Effector memory CD8-positive, alpha-beta T cell (primary cell): ENCODE data around the gene SFI1.

Experiments
- ATAC-seq: fragments of 150-1000 bp; cut with Tn5 transposase; replicated peaks from 2 replicates; pipeline ENCODE4 v1.10.0; 2021; ENCODE audit warnings: mild to moderate bottlenecking, moderate library complexity
- DNase-seq, 3 experiments: peaks; one replicate each; pipeline ENCODE4 v3.0.0; 2021
- H3K27ac Mint-ChIP-seq, 2 donors: one replicate each; pipeline ENCODE4 v1.8.0; 2022; ENCODE audit warnings: mild to moderate bottlenecking in 2 of 2, mixed read lengths in 2 of 2, moderate library complexity in 2 of 2
- H3K27me3 Mint-ChIP-seq, 2 donors: one replicate each; pipeline ENCODE4 v1.8.0; 2022; ENCODE audit warnings: mixed read lengths in 2 of 2
- H3K36me3 Mint-ChIP-seq: one replicate; pipeline ENCODE4 v1.8.0; 2022; ENCODE audit warnings: mild to moderate bottlenecking, moderate library complexity, mixed read lengths; ENCODE audit not compliant: insufficient read depth
- H3K4me1 Mint-ChIP-seq, 2 donors: one replicate each; pipeline ENCODE4 v1.8.0; 2022; ENCODE audit warnings: low read depth in 2 of 2, mixed read lengths in 2 of 2
- H3K4me3 Mint-ChIP-seq, 2 donors: one replicate each; pipeline ENCODE4 v1.8.0; 2022; ENCODE audit warnings: mild to moderate bottlenecking in 2 of 2, mixed read lengths in 2 of 2, moderate library complexity in 2 of 2
- H3K9me3 Mint-ChIP-seq, 2 donors: one replicate each; pipeline ENCODE4 v1.8.0; 2022; ENCODE audit warnings: mixed read lengths in 2 of 2

The SFI1 gene

GRCh38 chr22:31625257-31625640, 128.9 kb downstream of the SFI1 start:
- Mint-ChIP-seq H3K4me1 (peaks cover 42 to 47% of the 10 kb centered on the region in 2 donors), H3K9me3 (no peaks in the 10 kb centered on the region), H3K27me3 (no peaks in the 10 kb centered on the region), H3K4me3 (no peak overlapping the region), H3K36me3 (peaks cover 32% of the 10 kb centered on the region), H3K27ac (peak overlapping the region; percentile 62 to 91)
- DNase-seq: no peak
- ATAC-seq: no peak

DNA sequence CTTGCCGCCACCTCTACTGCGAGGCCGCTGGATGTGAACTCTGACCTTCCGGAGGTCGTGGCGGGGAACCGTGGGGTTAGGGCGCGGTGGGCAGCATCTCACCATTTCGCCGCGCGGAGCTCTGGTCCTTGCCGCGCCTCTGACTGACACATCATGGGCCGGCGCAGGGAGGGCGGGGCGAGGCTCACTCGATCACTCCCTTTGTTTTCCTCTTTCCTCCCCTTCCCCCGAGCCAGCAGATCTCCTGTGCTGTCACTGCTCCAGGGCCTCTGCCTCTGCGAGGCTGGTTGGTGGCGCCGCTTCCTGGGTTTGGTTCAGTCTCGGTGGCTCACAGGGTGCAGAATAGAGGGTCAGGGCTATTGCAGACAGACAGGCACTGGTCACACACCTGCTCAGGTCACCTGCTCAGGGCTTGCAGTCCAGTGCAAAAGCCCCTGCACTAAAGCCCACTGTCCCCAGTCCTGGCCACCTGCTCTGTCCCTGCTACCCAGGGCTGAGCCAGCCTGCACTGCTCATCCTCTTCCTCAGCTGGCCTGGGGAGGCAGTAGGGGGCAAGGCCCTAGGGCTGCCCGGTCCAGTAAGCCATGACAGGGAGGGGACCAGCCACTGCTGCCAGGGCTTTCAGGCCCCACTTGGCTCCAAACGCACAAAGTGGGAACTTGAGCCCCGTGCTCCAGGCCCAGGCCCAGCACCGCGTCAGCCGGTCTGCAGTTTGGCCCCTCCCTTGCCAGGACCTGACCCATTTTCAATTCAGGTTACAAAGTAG, 129.5 kb downstream of the SFI1 start:
- ATAC-seq (no peak), DNase-seq (no peak)
- Mint-ChIP-seq H3K27me3 (no peaks in the 10 kb centered on the region), H3K4me3 (peak overlapping the region in 1 of 2 donors; percentile 6), H3K4me1 (peaks cover 43 to 47% of the 10 kb centered on the region in 2 donors), H3K9me3 (no peaks in the 10 kb centered on the region), H3K36me3 (peaks cover 29% of the 10 kb centered on the region), H3K27ac (peak overlapping the region; percentile 90 to 91)

DNA sequence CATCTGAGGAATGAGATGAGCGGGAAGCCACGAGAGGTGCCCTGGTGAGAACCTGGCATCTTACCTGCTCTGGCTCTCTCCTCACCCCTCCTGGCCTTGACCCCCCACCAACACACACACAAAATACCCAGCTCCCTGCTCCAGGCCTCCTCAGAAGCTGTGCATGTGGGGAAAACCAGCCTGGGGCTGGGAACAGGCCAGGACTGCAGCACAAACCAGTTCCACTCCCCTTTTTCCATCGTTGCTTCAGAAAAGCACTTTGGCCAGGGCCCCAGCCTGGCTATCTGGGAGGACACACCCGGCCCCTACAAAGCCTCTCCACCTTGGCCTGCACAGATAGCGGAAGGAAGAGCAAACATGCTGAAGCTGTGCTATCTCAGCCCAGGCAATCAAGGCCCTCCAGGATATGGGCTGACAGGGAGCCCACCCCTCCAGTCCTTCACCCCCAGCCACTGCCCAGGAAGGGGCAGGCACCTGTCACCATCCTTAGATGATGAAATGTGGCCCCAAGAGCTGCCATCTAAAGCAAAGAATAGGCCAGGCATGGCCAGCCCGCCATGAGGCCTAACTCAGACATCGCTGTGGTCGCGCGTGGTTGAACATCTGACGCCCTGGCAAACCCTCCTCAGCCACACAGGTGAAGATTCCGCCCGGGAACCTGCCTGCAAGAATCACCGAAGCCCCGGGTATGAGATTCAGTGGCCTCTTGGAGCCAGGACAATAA, 130.3 kb downstream of the SFI1 start:
- Mint-ChIP-seq H3K9me3 (no peaks in the 10 kb centered on the region), H3K36me3 (peaks cover 26% of the 10 kb centered on the region), H3K27ac (peak overlapping the region; percentile 90 to 91), H3K4me1 (peaks cover 43 to 47% of the 10 kb centered on the region in 2 donors), H3K4me3 (no peak overlapping the region), H3K27me3 (no peaks in the 10 kb centered on the region)
- no peak for ATAC-seq
- DNase-seq: no peak

DNA sequence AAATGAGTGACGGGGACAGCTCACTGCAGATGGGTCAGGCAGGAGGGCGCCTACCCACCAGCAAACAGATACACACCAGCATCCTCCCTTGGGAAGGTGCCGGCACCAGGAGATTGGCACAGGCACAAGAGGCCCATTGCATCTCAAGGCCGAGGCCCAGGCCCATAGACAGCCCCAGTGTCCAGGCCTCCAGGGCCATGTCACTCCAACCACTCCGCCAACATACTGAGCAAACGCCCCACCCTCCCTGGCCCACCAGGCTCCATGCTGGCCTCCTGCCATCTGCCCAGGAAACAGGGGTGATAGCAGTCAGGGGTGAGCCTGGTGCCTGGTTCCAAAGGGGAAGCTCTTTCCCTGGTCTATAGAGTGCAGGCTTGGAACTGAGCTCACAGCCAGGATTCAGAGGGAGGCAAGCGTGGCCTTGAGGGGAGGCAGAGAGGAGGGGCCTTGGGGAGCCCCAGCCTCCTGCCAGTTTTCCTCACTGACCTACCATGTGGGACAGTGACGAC, 130.9 kb downstream of the SFI1 start:
- H3K4me3 Mint-ChIP-seq: no peak overlapping the region
- ATAC-seq: no peak
- no peaks in the 10 kb centered on the region for H3K9me3 Mint-ChIP-seq
- H3K27me3 Mint-ChIP-seq: no peaks in the 10 kb centered on the region
- H3K4me1 Mint-ChIP-seq: peaks cover 43 to 45% of the 10 kb centered on the region in 2 donors
- peaks cover 21% of the 10 kb centered on the region for H3K36me3 Mint-ChIP-seq
- H3K27ac Mint-ChIP-seq: peak overlapping the region; percentile 90 to 91
- no peak for DNase-seq

- peak overlapping the region; percentile 43 to 87 for H3K4me3 Mint-ChIP-seq
- peaks cover 40 to 42% of the 10 kb centered on the region in 2 donors for H3K4me1 Mint-ChIP-seq
- no peaks in the 10 kb centered on the region for H3K9me3 Mint-ChIP-seq
- no peaks in the 10 kb centered on the region for H3K27me3 Mint-ChIP-seq
- DNase-seq (no peak), ATAC-seq (no peak)
- peak overlapping the region; percentile 90 to 91 for H3K27ac Mint-ChIP-seq
- peaks cover 20% of the 10 kb centered on the region for H3K36me3 Mint-ChIP-seq
These were observed 132.0 kb downstream of the SFI1 start for GRCh38 chr22:31628362-31628761.

- H3K27ac Mint-ChIP-seq: peak overlapping the region; percentile 90 to 91
- no peak for ATAC-seq
- H3K4me1 Mint-ChIP-seq: peaks cover 42 to 45% of the 10 kb centered on the region in 2 donors
- peak overlapping the region; percentile 84 to 87 for H3K4me3 Mint-ChIP-seq
- no peaks in the 10 kb centered on the region for H3K27me3 Mint-ChIP-seq
- peaks cover 21% of the 10 kb centered on the region for H3K36me3 Mint-ChIP-seq
- no peak for DNase-seq
- no peaks in the 10 kb centered on the region for H3K9me3 Mint-ChIP-seq
These were observed 132.8 kb downstream of the SFI1 start for GRCh38 chr22:31628969-31629708.

DNA sequence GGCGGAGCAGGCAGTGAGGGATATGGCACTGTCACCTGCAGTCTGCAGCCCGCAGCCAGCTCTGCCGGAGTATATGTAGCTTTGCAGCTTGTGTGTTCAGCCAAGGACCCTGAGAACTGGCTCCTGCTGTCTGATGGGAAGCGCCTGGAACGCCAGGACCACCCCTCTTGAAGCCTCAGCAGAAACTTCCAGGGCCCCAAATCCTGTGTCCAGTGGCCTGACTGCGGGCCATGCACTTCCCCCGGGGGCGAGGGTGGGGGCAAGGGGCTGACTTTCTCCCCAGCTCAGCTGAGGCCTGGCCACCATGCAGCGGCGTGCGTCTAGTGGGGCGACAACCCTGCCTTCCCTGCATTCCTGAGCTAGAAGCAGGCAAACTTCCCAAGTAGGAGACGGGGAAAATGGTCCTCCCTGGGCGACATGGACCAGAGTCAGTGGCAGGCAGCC, 133.4 kb downstream of the SFI1 start:
- no peak for ATAC-seq
- Mint-ChIP-seq H3K4me3 (peak overlapping the region; percentile 84 to 87), H3K27me3 (no peaks in the 10 kb centered on the region), H3K27ac (peak overlapping the region; percentile 90 to 91), H3K4me1 (peaks cover 38 to 39% of the 10 kb centered on the region in 2 donors), H3K36me3 (peaks cover 16% of the 10 kb centered on the region), H3K9me3 (no peaks in the 10 kb centered on the region)
- DNase-seq: no peak

DNA sequence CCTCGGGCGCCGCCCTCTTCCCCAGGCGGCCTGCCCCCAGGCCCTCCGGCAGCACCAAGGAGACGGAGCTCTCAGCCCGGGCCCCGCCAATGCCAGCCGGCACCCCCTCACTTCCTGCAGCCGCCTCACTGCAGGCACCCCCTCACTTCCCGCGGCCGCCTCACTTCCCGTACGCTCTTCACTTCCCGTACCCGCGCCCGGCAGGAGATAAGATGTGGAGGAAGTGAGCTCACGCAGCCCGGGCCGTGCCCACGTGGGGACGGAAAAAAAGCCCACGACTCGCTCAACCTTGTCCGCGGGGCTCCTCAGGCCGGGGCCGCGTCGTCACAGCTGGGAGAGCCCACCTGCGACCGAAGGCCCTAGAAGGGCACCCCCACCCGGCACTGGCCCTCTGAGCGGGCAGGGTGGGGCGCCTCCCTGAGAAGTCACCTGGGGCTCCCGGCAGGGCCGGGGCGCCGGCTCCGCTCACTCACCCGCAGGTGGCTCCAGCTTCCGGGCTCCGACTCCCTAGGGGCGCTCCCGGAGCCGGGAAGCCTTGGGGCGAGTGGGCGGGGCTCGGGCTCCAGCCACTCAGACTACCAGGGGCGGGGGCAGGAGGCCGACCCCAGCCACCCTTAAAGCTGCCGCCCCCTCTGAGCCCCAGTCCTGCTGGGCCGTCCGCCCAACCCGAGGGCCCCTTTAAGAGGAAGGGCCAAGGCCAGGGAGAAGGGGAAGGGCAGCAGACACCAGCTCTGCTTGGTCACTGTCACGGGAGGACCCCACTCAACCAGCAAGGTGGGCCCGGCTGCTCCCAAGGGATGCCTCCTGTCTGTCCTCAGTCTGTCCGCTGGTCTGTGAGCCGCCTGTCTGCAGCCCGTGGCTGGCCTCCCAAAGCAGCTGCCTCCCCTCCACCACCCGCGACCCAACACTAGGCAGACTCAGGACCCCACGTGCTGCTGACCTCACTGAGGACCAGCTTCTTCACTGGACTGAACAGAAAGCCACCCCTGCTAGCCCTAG, 134.3 kb downstream of the SFI1 start:
- no peaks in the 10 kb centered on the region for H3K27me3 Mint-ChIP-seq

GRCh38 chr22:31631436-31631835, 135.1 kb downstream of the SFI1 start:
- Mint-ChIP-seq H3K36me3 (peaks cover 19% of the 10 kb centered on the region), H3K27ac (peak overlapping the region; percentile 90 to 91), H3K9me3 (no peaks in the 10 kb centered on the region), H3K27me3 (no peaks in the 10 kb centered on the region), H3K4me1 (peaks cover 26 to 30% of the 10 kb centered on the region in 2 donors), H3K4me3 (peak overlapping the region; percentile 84 to 87)
- no peak for DNase-seq
- no peak for ATAC-seq

More for the DNA sequence above, 134.3 kb downstream of the SFI1 start:
- Mint-ChIP-seq H3K4me1 (peaks cover 32 to 33% of the 10 kb centered on the region in 2 donors), H3K36me3 (peaks cover 18% of the 10 kb centered on the region), H3K9me3 (no peaks in the 10 kb centered on the region), H3K27ac (peak overlapping the region; percentile 90 to 91), H3K4me3 (peak overlapping the region; percentile 84 to 87)
- DNase-seq (peak; percentile 82 to 87 (median 82)), ATAC-seq (peak; percentile 90)

DNA sequence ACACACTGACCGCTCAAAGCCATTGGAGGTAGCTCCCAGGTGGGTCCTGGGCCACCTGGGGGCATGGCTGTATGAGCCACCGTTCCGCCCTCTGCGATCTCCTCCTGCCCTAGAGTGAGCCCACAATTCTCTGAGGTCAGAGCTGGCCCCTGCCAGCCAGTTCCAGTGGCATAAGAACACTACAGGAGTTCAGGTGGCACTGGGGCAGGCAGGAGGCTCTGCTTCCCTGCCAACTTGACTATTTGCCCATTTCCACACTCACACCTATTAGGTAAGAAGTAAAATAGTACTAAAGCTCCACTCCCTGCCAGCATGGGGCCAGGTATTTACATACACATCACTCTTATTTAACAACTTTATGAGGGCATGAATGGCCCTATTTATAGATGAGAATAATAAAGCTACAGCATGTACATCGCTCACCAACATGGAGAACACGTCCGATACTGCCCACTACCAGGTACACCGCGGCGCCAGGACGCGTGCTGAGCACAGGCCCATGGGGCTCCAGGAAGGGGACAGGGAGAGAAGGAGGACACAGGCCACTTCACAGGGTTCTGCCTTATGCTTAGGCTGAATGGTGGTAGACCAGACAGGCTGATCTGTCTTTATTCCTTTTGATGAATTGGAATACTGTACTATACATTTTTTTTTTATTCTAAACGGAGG, 139.4 kb downstream of the SFI1 start:
- Mint-ChIP-seq H3K27ac (peak overlapping the region in 1 of 2 donors; percentile 52), H3K4me3 (no peak overlapping the region), H3K4me1 (peaks cover 8 to 21% of the 10 kb centered on the region in 2 donors), H3K36me3 (peaks cover 21% of the 10 kb centered on the region), H3K27me3 (no peaks in the 10 kb centered on the region), H3K9me3 (no peaks in the 10 kb centered on the region)
- ATAC-seq: no peak
- no peak for DNase-seq

GRCh38 chr22:31637447-31637890, 141.1 kb downstream of the SFI1 start:
- Mint-ChIP-seq H3K27ac (peak overlapping the region; percentile 81 to 89), H3K4me3 (no peak overlapping the region), H3K4me1 (peaks cover 13 to 21% of the 10 kb centered on the region in 2 donors), H3K36me3 (peaks cover 27% of the 10 kb centered on the region), H3K9me3 (no peaks in the 10 kb centered on the region), H3K27me3 (no peaks in the 10 kb centered on the region)
- DNase-seq: no peak
- ATAC-seq: no peak
